GM13976 (cell line): ENCODE data around the gene AHSA1.

Source experiments
- DNase-seq: peaks from one replicate; pipeline ENCODE4 v3.0.0; 2012; ENCODE audit warnings: low spot score
- in situ Hi-C: fragments of 300-500 bp; cut with MboI; formaldehyde crosslinking; loops from one replicate; pipeline ENCODE4 v1.12.0; 2022; ENCODE audit warnings: low sequenced_read_pairs, mixed read lengths, inconsistent platforms; ENCODE audit not compliant: unreplicated experiment
- TF ChIP-seq, protein P1 (sequence below): IDR thresholded peaks from 2 replicates; pipeline ENCODE4 v1.5.1; 2012; ENCODE audit warnings: borderline replicate concordance, mild to moderate bottlenecking; ENCODE audit not compliant: insufficient read depth; ENCODE audit errors: extremely low read depth, missing control alignments, control extremely low read depth

Gene AHSA1

GRCh38 chr14:77491056-77491455 is 33.2 kb downstream of the AHSA1 start:
- peak; percentile 13 for DNase-seq
- TF ChIP-seq, protein P1, sequence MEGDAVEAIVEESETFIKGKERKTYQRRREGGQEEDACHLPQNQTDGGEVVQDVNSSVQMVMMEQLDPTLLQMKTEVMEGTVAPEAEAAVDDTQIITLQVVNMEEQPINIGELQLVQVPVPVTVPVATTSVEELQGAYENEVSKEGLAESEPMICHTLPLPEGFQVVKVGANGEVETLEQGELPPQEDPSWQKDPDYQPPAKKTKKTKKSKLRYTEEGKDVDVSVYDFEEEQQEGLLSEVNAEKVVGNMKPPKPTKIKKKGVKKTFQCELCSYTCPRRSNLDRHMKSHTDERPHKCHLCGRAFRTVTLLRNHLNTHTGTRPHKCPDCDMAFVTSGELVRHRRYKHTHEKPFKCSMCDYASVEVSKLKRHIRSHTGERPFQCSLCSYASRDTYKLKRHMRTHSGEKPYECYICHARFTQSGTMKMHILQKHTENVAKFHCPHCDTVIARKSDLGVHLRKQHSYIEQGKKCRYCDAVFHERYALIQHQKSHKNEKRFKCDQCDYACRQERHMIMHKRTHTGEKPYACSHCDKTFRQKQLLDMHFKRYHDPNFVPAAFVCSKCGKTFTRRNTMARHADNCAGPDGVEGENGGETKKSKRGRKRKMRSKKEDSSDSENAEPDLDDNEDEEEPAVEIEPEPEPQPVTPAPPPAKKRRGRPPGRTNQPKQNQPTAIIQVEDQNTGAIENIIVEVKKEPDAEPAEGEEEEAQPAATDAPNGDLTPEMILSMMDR: no peak
- in situ Hi-C loops: no loop called here

DNA sequence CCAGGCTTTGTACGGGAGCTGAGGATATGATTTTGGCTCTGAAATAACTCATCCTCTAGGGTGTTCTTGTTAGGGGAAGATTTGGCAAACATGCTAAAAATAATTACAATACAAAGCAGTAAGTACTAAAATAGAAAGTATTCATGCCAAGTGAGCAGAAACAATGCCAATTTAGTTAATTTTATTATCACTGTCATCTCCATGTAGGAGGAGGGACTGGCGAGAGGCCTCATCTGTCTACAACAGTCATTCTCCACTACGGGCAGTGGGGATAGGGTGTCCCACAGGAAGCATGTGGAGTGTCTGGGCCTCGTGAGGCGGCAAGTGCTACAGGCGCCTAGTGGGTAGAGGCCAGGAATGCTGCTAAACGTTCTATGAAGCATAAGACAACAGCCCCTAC is 37.4 kb downstream of the AHSA1 start:
- in situ Hi-C loops: no loop called here
- DNase-seq: no peak
- TF ChIP-seq, protein P1: no peak

DNA sequence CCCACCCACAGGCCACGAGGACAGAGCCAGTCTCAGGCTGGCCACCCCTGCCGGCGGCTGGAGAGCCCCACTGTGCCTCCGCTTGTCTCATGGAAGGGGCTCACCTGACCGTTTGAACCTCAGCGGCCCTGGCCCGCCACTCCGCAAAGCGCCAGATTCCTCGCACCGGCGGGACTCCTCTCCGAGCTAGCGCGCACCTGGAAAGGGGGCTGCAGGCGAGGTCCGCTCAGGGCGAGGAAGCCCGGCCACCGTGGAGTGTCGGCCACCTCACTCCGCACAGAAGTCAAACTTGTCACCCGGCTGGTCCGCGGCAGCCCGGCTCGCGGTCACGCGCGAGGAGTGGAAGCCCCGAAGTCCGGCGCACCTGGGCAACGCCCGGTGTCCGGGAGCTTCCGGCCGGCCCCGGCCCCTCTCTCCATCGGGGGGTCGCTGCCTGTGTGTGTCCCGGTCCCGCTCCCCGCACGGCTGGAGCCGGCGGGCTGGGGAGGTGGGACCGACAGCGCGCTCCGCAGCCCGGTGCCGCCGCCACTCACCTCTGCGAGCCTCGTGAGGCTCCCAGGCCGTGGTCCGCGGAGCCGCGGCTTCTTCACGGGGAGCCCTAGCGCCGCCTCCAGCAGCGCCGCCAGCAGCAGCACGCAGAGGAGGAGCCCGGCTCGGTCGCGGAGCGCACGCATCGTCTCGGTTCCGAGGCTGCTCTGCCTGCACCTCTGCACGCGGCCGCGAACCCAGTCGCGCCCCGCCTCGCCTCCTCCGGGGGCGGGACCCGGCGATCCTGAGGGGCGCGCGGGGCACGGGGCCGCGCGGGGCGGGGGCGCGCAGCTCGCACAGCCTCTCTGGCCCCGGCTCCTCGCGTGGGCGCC is 40.5 kb downstream of the AHSA1 start, which contains the start of gene ISM2:
Gene ISM2 (minus strand): TSS at position 697 of the 860 bp plus-strand sequence. CDS start 23 bp downstream, at position 674.
- in situ Hi-C loops: no loop called here
- TF ChIP-seq, protein P1: no peak
- peak; percentile 82 for DNase-seq

- TF ChIP-seq, protein P1: no peak
- in situ Hi-C loops: no loop called here
- DNase-seq: peak; percentile 69
Measured at GRCh38 chr14:77498984-77499527, 41.2 kb downstream of the AHSA1 start.

DNA sequence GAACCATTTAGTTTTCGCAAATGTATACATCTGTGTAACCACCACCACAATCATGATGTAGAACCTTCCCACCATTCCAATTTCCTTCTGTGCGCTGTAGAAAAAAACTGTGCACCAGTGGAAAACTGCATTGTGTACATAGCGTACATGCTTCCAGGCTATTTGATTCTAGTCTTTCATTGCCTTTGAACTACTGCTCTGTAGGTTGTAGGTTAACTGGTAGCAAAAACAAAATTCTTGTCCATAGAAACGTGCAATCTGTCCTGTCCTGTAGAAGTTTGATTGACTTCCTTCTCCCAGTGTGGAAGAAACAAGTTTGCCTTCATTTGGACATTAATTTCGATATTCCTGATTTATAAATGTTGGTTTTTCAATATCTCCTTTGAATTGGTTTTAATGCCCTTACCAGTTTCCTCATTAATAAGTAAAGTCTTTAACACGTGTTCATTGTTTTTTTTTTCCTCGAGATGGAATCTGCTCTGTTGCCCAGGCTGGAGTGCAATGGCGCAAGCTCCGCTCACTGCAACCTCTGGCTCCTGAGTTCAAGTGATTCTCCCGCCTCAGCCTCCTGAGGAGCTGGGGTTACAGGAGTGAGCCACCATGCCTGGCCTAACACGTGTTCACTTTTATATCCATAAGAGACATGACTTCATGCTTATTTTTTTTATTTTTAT is 44.4 kb downstream of the AHSA1 start:
- in situ Hi-C loops: no loop called here
- no peak for DNase-seq
- TF ChIP-seq, protein P1: no peak

DNA sequence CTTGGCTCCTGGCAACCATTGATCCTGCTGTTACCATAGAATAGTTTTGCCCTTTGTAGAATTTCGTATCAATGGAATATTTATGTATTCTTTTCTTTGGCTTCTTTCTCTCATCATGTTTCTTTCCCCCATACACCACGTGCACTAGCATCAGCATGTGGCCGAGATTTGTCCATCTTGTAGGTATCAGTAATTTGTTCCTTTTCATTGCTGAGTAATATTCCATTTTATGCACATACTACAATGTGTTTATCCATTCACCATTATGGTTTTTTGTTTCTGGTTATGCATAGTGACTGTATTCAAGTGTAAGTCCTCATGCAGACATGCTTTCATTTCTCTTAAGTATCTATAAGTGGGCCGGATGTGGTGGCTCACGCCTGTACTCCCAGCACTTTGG is 45.2 kb downstream of the AHSA1 start:
- in situ Hi-C loops: no loop called here
- TF ChIP-seq, protein P1: no peak
- DNase-seq: no peak
